ENCODE data around the gene PDE4D.

- TF ChIP-seq POLR2AphosphoS5 (IDR thresholded peaks at IDR 0.05; ENCODE audit: low read depth, low read length) (no peak), TAF1 (IDR thresholded peaks at IDR 0.05; ENCODE audit: borderline replicate concordance, insufficient read depth, low read length) (no peak), REST (IDR thresholded peaks at IDR 0.05; ENCODE audit: insufficient read depth in 1 of 2, low read depth in 2 of 2, low read length in 2 of 2) (no peak), FOXP2 (optimal IDR thresholded peaks at IDR 0.05; ENCODE audit: borderline replicate concordance, extremely low read depth, extremely low read length, insufficient read depth) (no peak)
Observed at GRCh38 chr5:58986281-58986680, 907.2 kb downstream of the PDE4D start.
